ENCODE results near the gene MRPL46. TPM values are rescaled to one million over a fixed set of nuclear protein-coding genes. Genes with fewer than 3 reads are reported as not detected.

Gene MRPL46
- total RNA-seq, 2 donors from 2014 or later: 24.5 TPM

- peaks cover 3% of the 10 kb centered on the region for H3K4me1 ChIP-seq (ENCODE audit: control insufficient read depth, insufficient read depth, low read length)
- Mint-ChIP-seq H3K27ac (no peak overlapping the region), H3K4me3 (no peak overlapping the region), H3K36me3 (ENCODE audit: low read depth) (no peaks in the 10 kb centered on the region), H3K27me3 (ENCODE audit: insufficient read depth) (peaks cover 5% of the 10 kb centered on the region), H3K9me3 (no peaks in the 10 kb centered on the region), H3K4me1 (peaks cover 25% of the 10 kb centered on the region)
- no peaks in the 10 kb centered on the region for H3K9me3 ChIP-seq (ENCODE audit: control insufficient read depth, low read length)
- no peak overlapping the region for H3K9ac ChIP-seq (ENCODE audit: extremely low read depth, low read length, poor library complexity, severe bottlenecking)
- H3K36me3 ChIP-seq (ENCODE audit: control insufficient read depth, insufficient read depth, low read length): no peaks in the 10 kb centered on the region
- WGBS, 2 experiments (ENCODE audit: insufficient coverage in 1 of 2, insufficient read length in 1 of 2): 94 to 100% methylated on average over 5 to 10 of the region's 10 CpGs
- no peak overlapping the region for H3K4me3 ChIP-seq (ENCODE audit: low read length)
- H3K27me3 ChIP-seq (ENCODE audit: control insufficient read depth, insufficient read depth, low read length, poor library complexity, severe bottlenecking): no peaks in the 10 kb centered on the region
- no peak overlapping the region for H3K27ac ChIP-seq (ENCODE audit: low read depth, low read length)
- TF ChIP-seq CTCF (conservative IDR thresholded peaks at IDR 0.05): no peak
- no peak for DNase-seq
These were observed 26.7 kb upstream of the MRPL46 start for GRCh38 chr15:88493844-88494243.

GRCh38 chr15:88491158-88491557, 24.0 kb upstream of the MRPL46 start:
- Mint-ChIP-seq H3K4me1 (peaks cover 44% of the 10 kb centered on the region), H3K9me3 (no peaks in the 10 kb centered on the region)

GRCh38 chr15:88490036-88490435, 22.8 kb upstream of the MRPL46 start:
- Mint-ChIP-seq H3K27me3 (ENCODE audit: insufficient read depth) (peaks cover 14% of the 10 kb centered on the region), H3K27ac (no peak overlapping the region), H3K4me3 (no peak overlapping the region), H3K4me1 (peaks cover 39% of the 10 kb centered on the region), H3K9me3 (no peaks in the 10 kb centered on the region), H3K36me3 (ENCODE audit: low read depth) (no peaks in the 10 kb centered on the region)
- no peaks in the 10 kb centered on the region for H3K9me3 ChIP-seq (ENCODE audit: control insufficient read depth, low read length)
- 90 to 100% methylated on average over 2 to 3 of the region's 3 CpGs for WGBS, 2 experiments (ENCODE audit: insufficient coverage in 1 of 2, insufficient read length in 1 of 2)
- H3K4me3 ChIP-seq (ENCODE audit: low read length): no peak overlapping the region
- H3K9ac ChIP-seq (ENCODE audit: extremely low read depth, low read length, poor library complexity, severe bottlenecking): no peak overlapping the region
- H3K27me3 ChIP-seq (ENCODE audit: control insufficient read depth, insufficient read depth, low read length, poor library complexity, severe bottlenecking): no peaks in the 10 kb centered on the region
- DNase-seq: no peak
- no peak for TF ChIP-seq CTCF (conservative IDR thresholded peaks at IDR 0.05)
- peaks cover 14% of the 10 kb centered on the region for H3K4me1 ChIP-seq (ENCODE audit: control insufficient read depth, insufficient read depth, low read length)
- no peak overlapping the region for H3K27ac ChIP-seq (ENCODE audit: low read depth, low read length)
- H3K36me3 ChIP-seq (ENCODE audit: control insufficient read depth, insufficient read depth, low read length): no peaks in the 10 kb centered on the region

More at GRCh38 chr15:88491158-88491557, 24.0 kb upstream of the MRPL46 start:
- H3K4me3 Mint-ChIP-seq: no peak overlapping the region
- H3K36me3 Mint-ChIP-seq (ENCODE audit: low read depth): no peaks in the 10 kb centered on the region
- Histone ChIP-seq H3K36me3 (ENCODE audit: control insufficient read depth, insufficient read depth, low read length) (no peaks in the 10 kb centered on the region), H3K4me3 (ENCODE audit: low read length) (no peak overlapping the region), H3K9ac (ENCODE audit: extremely low read depth, low read length, poor library complexity, severe bottlenecking) (no peak overlapping the region), H3K27ac (ENCODE audit: low read depth, low read length) (no peak overlapping the region), H3K9me3 (ENCODE audit: control insufficient read depth, low read length) (no peaks in the 10 kb centered on the region), H3K27me3 (ENCODE audit: control insufficient read depth, insufficient read depth, low read length, poor library complexity, severe bottlenecking) (no peaks in the 10 kb centered on the region), H3K4me1 (ENCODE audit: control insufficient read depth, insufficient read depth, low read length) (peaks cover 10% of the 10 kb centered on the region)
- TF ChIP-seq CTCF (conservative IDR thresholded peaks at IDR 0.05): no peak
- H3K27me3 Mint-ChIP-seq (ENCODE audit: insufficient read depth): peaks cover 12% of the 10 kb centered on the region
- 90 to 92% methylated on average over 8 to 10 of the region's 10 CpGs for WGBS, 2 experiments (ENCODE audit: insufficient coverage in 1 of 2, insufficient read length in 1 of 2)
- H3K27ac Mint-ChIP-seq: no peak overlapping the region
- no peak for DNase-seq

Measured in endodermal cell (in vitro differentiated cells).